HepG2 (cell line): ENCODE measurements around the gene RHBDF2. TPM values are rescaled to one million over a fixed set of nuclear protein-coding genes. Genes with fewer than 3 reads are reported as not detected.
A peak's percentile ranks its signal among the peaks of the same experiment; 100 is the strongest.

Source experiments
- ARID4A ChIP-seq: sonication (generic); formaldehyde crosslinking; IDR thresholded peaks from 2 replicates; pipeline ENCODE4 v1.5.0; 2020; ENCODE audit warnings: mild to moderate bottlenecking, missing genetic modification reagents, borderline replicate concordance
- CEBPG ChIP-seq: IDR thresholded peaks from 2 replicates; pipeline ENCODE4 v1.6.1; 2016
- DMTF1 ChIP-seq: sonication (generic); formaldehyde crosslinking; IDR thresholded peaks from 2 replicates; pipeline ENCODE4 v1.4.0; 2020; ENCODE audit warnings: mild to moderate bottlenecking, missing genetic modification reagents
- FOXC1 ChIP-seq: sonication (generic); formaldehyde crosslinking; IDR thresholded peaks from 2 replicates; pipeline ENCODE4 v1.8.0; 2022; ENCODE audit warnings: mild to moderate bottlenecking, missing genetic modification reagents, borderline replicate concordance
- HMGXB4 ChIP-seq, 2 experiments: sonication (generic) in 1 of 2; formaldehyde crosslinking in 1 of 2; IDR thresholded peaks; 2 replicates each; pipeline versions ENCODE4 v1.4.0 to v1.6.1; 2018 to 2020; ENCODE audit warnings: missing genetic modification reagents in 2 of 2, borderline replicate concordance in 1 of 2, low read depth in 1 of 2, mild to moderate bottlenecking in 1 of 2, missing biosample characterization in 1 of 2
- MAFK ChIP-seq, 2 experiments: IDR thresholded peaks in 1 of 2; conservative IDR thresholded peaks in 1 of 2; 2 replicates each; pipeline ENCODE4 v1.6.1; 2011; ENCODE audit warnings: improper control_type of control experiment in 2 of 2, low read length in 2 of 2
- PITX1 ChIP-seq: sonication (generic); formaldehyde crosslinking; IDR thresholded peaks from 2 replicates; pipeline ENCODE4 v1.5.1; 2020; ENCODE audit warnings: mild to moderate bottlenecking, missing genetic modification reagents
- PTBP1 ChIP-seq: fragments of 200-400 bp; formaldehyde crosslinking; IDR thresholded peaks from 2 replicates; pipeline ENCODE4 v1.6.1; 2018; ENCODE audit warnings: low read length, low read depth; ENCODE audit not compliant: poor library complexity, severe bottlenecking
- SAP130 ChIP-seq: IDR thresholded peaks from 2 replicates; pipeline ENCODE4 v1.6.1; 2016; ENCODE audit warnings: low read depth
- SMAD9 ChIP-seq: sonication (generic); formaldehyde crosslinking; IDR thresholded peaks from 2 replicates; pipeline ENCODE4 v1.5.1; 2020; ENCODE audit warnings: mild to moderate bottlenecking, missing genetic modification reagents
- SNRNP70 ChIP-seq: fragments of 200-400 bp; formaldehyde crosslinking; IDR thresholded peaks from 2 replicates; pipeline ENCODE4 v1.6.1; 2017; ENCODE audit warnings: mild to moderate bottlenecking, low read depth, low read length, moderate library complexity
- SP1 ChIP-seq, 2 experiments: fragments of 450-650 bp in 1 of 2; sonication (generic) in 1 of 2; formaldehyde crosslinking in 1 of 2; IDR thresholded peaks; 2 replicates each; pipeline versions ENCODE4 v1.4.0 to v1.6.1; 2016 to 2020; ENCODE audit warnings: missing genetic modification reagents in 1 of 2
- SP140L ChIP-seq: sonication (generic); formaldehyde crosslinking; IDR thresholded peaks from 2 replicates; pipeline ENCODE4 v1.4.0; 2020; ENCODE audit warnings: missing genetic modification reagents, borderline replicate concordance
- XBP1 ChIP-seq: sonication (generic); formaldehyde crosslinking; IDR thresholded peaks from 2 replicates; pipeline ENCODE4 v1.5.0; 2020; ENCODE audit warnings: missing genetic modification reagents
- ZNF101 ChIP-seq: sonication (generic); formaldehyde crosslinking; IDR thresholded peaks from 2 replicates; pipeline ENCODE4 v1.4.0; 2020; ENCODE audit warnings: mild to moderate bottlenecking, low read depth, missing genetic modification reagents, borderline replicate concordance
- ZNF264 ChIP-seq: sonication (generic); formaldehyde crosslinking; IDR thresholded peaks from 2 replicates; pipeline ENCODE4 v1.4.0; 2020; ENCODE audit warnings: missing genetic modification reagents
- ZNF589 ChIP-seq: sonication (generic); formaldehyde crosslinking; conservative IDR thresholded peaks from 2 replicates; pipeline ENCODE4 v1.8.0; 2022; ENCODE audit warnings: mild to moderate bottlenecking, moderate library complexity, missing genetic modification reagents
- ZNF615 ChIP-seq: sonication (generic); formaldehyde crosslinking; IDR thresholded peaks from 2 replicates; pipeline ENCODE4 v1.5.0; 2020; ENCODE audit warnings: mild to moderate bottlenecking, missing genetic modification reagents, borderline replicate concordance
- ZNF781 ChIP-seq: sonication (generic); formaldehyde crosslinking; IDR thresholded peaks from 2 replicates; pipeline ENCODE4 v1.5.1; 2020; ENCODE audit warnings: borderline replicate concordance, mild to moderate bottlenecking, missing genetic modification reagents; ENCODE audit errors: not compliant biosample characterization
- polyA plus RNA-seq, 8 experiments: library from polyadenylated mRNA; depleted of rRNA in 3 of 8; stranded (reverse) in 7 of 8; unstranded in 1 of 8; fragments of >200 nt; fragmentation: Illumina TruSeq in 4 of 8; extraction: Trizol in 4 of 8; gene quantifications; 2 replicates each; pipeline versions ENCODE4 v1.2.1 to v1.2.3, GENCODE V29; 2011 to 2016; ENCODE audit warnings: low read depth in 4 of 8, missing spikeins in 1 of 8, mixed read lengths in 1 of 8; ENCODE audit not compliant: insufficient read depth in 1 of 8
- total RNA-seq, 5 experiments: library from RNA; depleted of rRNA; stranded (reverse); fragments of >200 nt; fragmentation: Illumina TruSeq; extraction: Trizol; gene quantifications; 2 replicates each; pipeline ENCODE4 v1.2.3, GENCODE V29; 2016; ENCODE audit warnings: low read depth in 1 of 5

RHBDF2 gene
- total and polyA plus RNA-seq, 2 of the 13 experiments (the other 11 are each of a cell fraction or from before 2014, with no cell fraction given), result 7.8 to 24.2 TPM

GRCh38 chr17:76501827-76502307 lies 644 bp upstream of the RHBDF2 start (continued):
- TF ChIP-seq HMGXB4 (CRISPR knock-in tag; IDR thresholded peaks at IDR 0.05; ENCODE audit: borderline replicate concordance in 1 of 2, low read depth in 1 of 2), result peak in 1 of 2 experiments; percentile 10; a peak in 1 of 4 replicates
- no peak; the same call in 1 of the 2 replicates for TF ChIP-seq XBP1 (CRISPR knock-in tag)
- TF ChIP-seq DMTF1 (CRISPR knock-in tag), result no peak
- no peak for TF ChIP-seq SP140L (CRISPR knock-in tag)
- no peak for TF ChIP-seq ZNF589 (CRISPR knock-in tag)
- no peak for TF ChIP-seq ZNF101
- no peak for TF ChIP-seq ZNF264 (CRISPR knock-in tag)
- TF ChIP-seq PTBP1, result peak; percentile 88
- TF ChIP-seq SMAD9 (CRISPR knock-in tag), result no peak
- TF ChIP-seq PITX1 (CRISPR knock-in tag), result peak; percentile 48; the same call in 1 of the 2 replicates
- TF ChIP-seq SAP130 (CRISPR knock-in tag), result no peak; the same call in 1 of the 2 replicates
- no peak for TF ChIP-seq FOXC1 (CRISPR knock-in tag)
- no peak for TF ChIP-seq CEBPG
- no peak for TF ChIP-seq SNRNP70
- peak; percentile 25 for TF ChIP-seq ZNF781 (CRISPR knock-in tag)
- no peak for TF ChIP-seq ZNF615 (CRISPR knock-in tag)
- TF ChIP-seq SP1 (IDR thresholded peaks at IDR 0.05), result no peak
- TF ChIP-seq SP1 (CRISPR knock-in tag; IDR thresholded peaks at IDR 0.05), result 0 out of 2 replicates have a peak, but pooled peaks have one; percentile 0
- TF ChIP-seq ARID4A, result no peak
- no peak for TF ChIP-seq MAFK (conservative IDR thresholded peaks at IDR 0.05 in 1 of 2, IDR thresholded peaks at IDR 0.05 in 1 of 2; ENCODE audit: low read length in 2 of 2)
